ENCODE measurements around the gene SRSF1. TPM values are rescaled to one million over a fixed set of nuclear protein-coding genes. Genes with fewer than 3 reads are reported as not detected.

The SRSF1 gene
- total RNA-seq, 1 experiment from 2014 or later = 381 TPM

GRCh38 chr17:58006560-58006923 is 504 bp downstream of the SRSF1 start:
- ChIA-PET CTCF (interaction anchor here (0.7 to 1.4 kb wide), 5 partner anchors 107 to 392 kb away, joined by 3 to 4 read pairs (median 4); no protein-coding TSS in a partner anchor), POLR2A (interaction anchor here (0.7 to 3.7 kb wide), 33 partner anchors 10 to 1151 kb away, joined by 3 to 53 read pairs (median 5); partner anchors contain the start of genes DYNLL2, MRPS23, MSI2 and SUPT4H1)
- intact Hi-C loops (cut with micrococcal nuclease) = no loop called here
- peaks cover 64% of the 10 kb centered on the region for H3K36me3 Mint-ChIP-seq (ENCODE audit: insufficient read depth, unreplicated experiment)
- no peaks in the 10 kb centered on the region for H3K9me3 Mint-ChIP-seq (ENCODE audit: unreplicated experiment)
- no TSS peak for BruUV-seq (replicated peaks)
- peak overlapping the region; percentile 99 for H3K4me3 Mint-ChIP-seq (ENCODE audit: unreplicated experiment)
- H3K27me3 Mint-ChIP-seq (ENCODE audit: insufficient read depth, unreplicated experiment) = no peaks in the 10 kb centered on the region
- DNase-seq (ENCODE audit: unreplicated experiment) = peak; percentile 76
- TF ChIP-seq CTCF (IDR thresholded peaks at IDR 0.05; ENCODE audit: unreplicated experiment) = no peak
- H3K4me1 Mint-ChIP-seq (ENCODE audit: insufficient read depth, unreplicated experiment) = peaks cover 30% of the 10 kb centered on the region
- H3K27ac Mint-ChIP-seq (ENCODE audit: low read depth, unreplicated experiment) = peak overlapping the region; percentile 99

- intact Hi-C loops (cut with micrococcal nuclease) = no loop called here
- ChIA-PET POLR2A (interaction anchor here (0.7 to 3.7 kb wide), 29 partner anchors 10 to 1197 kb away, joined by 3 to 53 read pairs (median 6); partner anchors contain the start of genes DYNLL2, MRPS23, MSI2 and SUPT4H1), CTCF (interaction anchor here (0.9 to 1.4 kb wide), 5 partner anchors 106 to 172 kb away, joined by 3 to 4 read pairs (median 4); no protein-coding TSS in a partner anchor)
- Mint-ChIP-seq H3K36me3 (ENCODE audit: insufficient read depth, unreplicated experiment) (peaks cover 69% of the 10 kb centered on the region), H3K27ac (ENCODE audit: low read depth, unreplicated experiment) (peak overlapping the region; percentile 99), H3K27me3 (ENCODE audit: insufficient read depth, unreplicated experiment) (no peaks in the 10 kb centered on the region), H3K4me1 (ENCODE audit: insufficient read depth, unreplicated experiment) (peaks cover 30% of the 10 kb centered on the region), H3K4me3 (ENCODE audit: unreplicated experiment) (peak overlapping the region; percentile 99), H3K9me3 (ENCODE audit: unreplicated experiment) (no peaks in the 10 kb centered on the region)
- no peak for TF ChIP-seq CTCF (IDR thresholded peaks at IDR 0.05; ENCODE audit: unreplicated experiment)
- BruUV-seq (replicated peaks) = no TSS peak
- DNase-seq (ENCODE audit: unreplicated experiment) = no peak
Measured at GRCh38 chr17:58005728-58006559, 1.1 kb downstream of the SRSF1 start.

GRCh38 chr17:58005031-58005727 is 1.9 kb downstream of the SRSF1 start:
- H3K27me3 Mint-ChIP-seq (ENCODE audit: insufficient read depth, unreplicated experiment) = no peaks in the 10 kb centered on the region
- ChIA-PET CTCF (interaction anchor here (0.6 to 1.1 kb wide), 3 partner anchors 11 to 171 kb away, joined by 3 to 4 read pairs (median 3); no protein-coding TSS in a partner anchor), POLR2A (interaction anchor here (0.7 to 3.7 kb wide), 13 partner anchors 9 to 1152 kb away, joined by 3 to 53 read pairs (median 16); partner anchors contain the start of genes DYNLL2, MRPS23 and VEZF1)
- peak overlapping the region; percentile 99 for H3K27ac Mint-ChIP-seq (ENCODE audit: low read depth, unreplicated experiment)
- no peak for TF ChIP-seq CTCF (IDR thresholded peaks at IDR 0.05; ENCODE audit: unreplicated experiment)
- intact Hi-C loops (cut with micrococcal nuclease) = no loop called here
- peak overlapping the region; percentile 99 for H3K4me3 Mint-ChIP-seq (ENCODE audit: unreplicated experiment)
- H3K9me3 Mint-ChIP-seq (ENCODE audit: unreplicated experiment) = no peaks in the 10 kb centered on the region
- peaks cover 72% of the 10 kb centered on the region for H3K36me3 Mint-ChIP-seq (ENCODE audit: insufficient read depth, unreplicated experiment)
- DNase-seq (ENCODE audit: unreplicated experiment) = peak; percentile 39
- peaks cover 30% of the 10 kb centered on the region for H3K4me1 Mint-ChIP-seq (ENCODE audit: insufficient read depth, unreplicated experiment)
- no TSS peak for BruUV-seq (replicated peaks)

GRCh38 chr17:58004060-58004459 is 3.0 kb downstream of the SRSF1 start:
- intact Hi-C loops (cut with micrococcal nuclease) = no loop called here
- Mint-ChIP-seq H3K4me3 (ENCODE audit: unreplicated experiment) (peak overlapping the region; percentile 99), H3K27me3 (ENCODE audit: insufficient read depth, unreplicated experiment) (no peaks in the 10 kb centered on the region), H3K9me3 (ENCODE audit: unreplicated experiment) (no peaks in the 10 kb centered on the region), H3K27ac (ENCODE audit: low read depth, unreplicated experiment) (no peak overlapping the region), H3K36me3 (ENCODE audit: insufficient read depth, unreplicated experiment) (peaks cover 80% of the 10 kb centered on the region), H3K4me1 (ENCODE audit: insufficient read depth, unreplicated experiment) (peaks cover 30% of the 10 kb centered on the region)
- no TSS peak for BruUV-seq (replicated peaks)
- ChIA-PET CTCF (interaction anchor here (0.7 kb wide), 1 partner anchor 25 kb away, joined by 3 read pairs; no protein-coding TSS in a partner anchor), POLR2A (interaction anchor here (1.0 to 1.4 kb wide), 2 partner anchors 81 to 155 kb away, joined by 3 read pairs; partner anchors contain the start of gene MRPS23)
- DNase-seq (ENCODE audit: unreplicated experiment) = no peak
- TF ChIP-seq CTCF (IDR thresholded peaks at IDR 0.05; ENCODE audit: unreplicated experiment) = no peak
